ENCODE measurements around the gene SCN1A. TPM values are rescaled to one million over a fixed set of nuclear protein-coding genes. Genes with fewer than 3 reads are reported as not detected.
A peak's percentile ranks its signal among the peaks of the same experiment; 100 is the strongest.

Gene SCN1A
- polyA plus RNA-seq, 3 donors, result not detected

GRCh38 chr2:166074430-166074829 is 53.4 kb downstream of the SCN1A start:
- Mint-ChIP-seq H3K4me1 (no peaks in the 10 kb centered on the region), H3K36me3 (no peaks in the 10 kb centered on the region), H3K9me3 (no peaks in the 10 kb centered on the region), H3K4me3 (no peak overlapping the region), H3K27me3 (ENCODE audit: low read depth in 3 of 3) (peaks cover 0 to 5% (median 2%) of the 10 kb centered on the region in 3 donors), H3K27ac (no peak overlapping the region)
- Histone ChIP-seq H3K27ac (ENCODE audit: low read depth in 1 of 2, low read length in 2 of 2) (no peak overlapping the region), H3K4me1 (ENCODE audit: control insufficient read depth in 1 of 2, insufficient read depth in 2 of 2, low read length in 2 of 2) (no peaks in the 10 kb centered on the region), H4K20me1 (ENCODE audit: insufficient read depth, low read length) (no peaks in the 10 kb centered on the region), H3K9ac (ENCODE audit: insufficient read depth, low read length, poor library complexity, severe bottlenecking) (no peak overlapping the region), H3K27me3 (ENCODE audit: control insufficient read depth in 2 of 2, insufficient read depth in 2 of 2, low read length in 2 of 2) (no peaks in the 10 kb centered on the region), H2AFZ (ENCODE audit: insufficient read depth, low read depth, low read length, poor library complexity, severe bottlenecking) (no peak overlapping the region), H3K4me3 (replicated peaks in 1 of 3; ENCODE audit: low read depth in 2 of 3, low read length in 3 of 3) (no peak overlapping the region), H3K4me2 (replicated peaks; ENCODE audit: extremely low read depth, low read length, poor library complexity, severe bottlenecking) (no peak overlapping the region), H3K36me3 (replicated peaks in 1 of 2; ENCODE audit: control insufficient read depth in 1 of 2, insufficient read depth in 2 of 2, low read length in 2 of 2) (no peaks in the 10 kb centered on the region), H3K79me2 (ENCODE audit: insufficient read depth, low read length) (no peaks in the 10 kb centered on the region), H3K9me3 (replicated peaks in 1 of 2; ENCODE audit: control insufficient read depth in 1 of 2, insufficient read depth in 1 of 2, low read length in 2 of 2) (no peaks in the 10 kb centered on the region)
- no peak for TF ChIP-seq CTCF (IDR thresholded peaks at IDR 0.05)
- intact Hi-C loops (cut with micrococcal nuclease), result no loop called here
- no CpG with 5 or more reads among the region's 2 CpGs for WGBS (ENCODE audit: insufficient coverage)
- no peak for DNase-seq

- no peak overlapping the region for H3K4me3 Mint-ChIP-seq
- Histone ChIP-seq H3K9me3 (replicated peaks in 1 of 2; ENCODE audit: control insufficient read depth in 1 of 2, insufficient read depth in 1 of 2, low read length in 2 of 2) (no peaks in the 10 kb centered on the region), H2AFZ (ENCODE audit: insufficient read depth, low read depth, low read length, poor library complexity, severe bottlenecking) (peak overlapping the region; percentile 15), H3K27me3 (ENCODE audit: control insufficient read depth in 2 of 2, insufficient read depth in 2 of 2, low read length in 2 of 2) (no peaks in the 10 kb centered on the region), H3K4me1 (ENCODE audit: control insufficient read depth in 1 of 2, insufficient read depth in 2 of 2, low read length in 2 of 2) (no peaks in the 10 kb centered on the region), H3K27ac (ENCODE audit: low read depth in 1 of 2, low read length in 2 of 2) (no peak overlapping the region), H3K9ac (ENCODE audit: insufficient read depth, low read length, poor library complexity, severe bottlenecking) (no peak overlapping the region), H3K4me2 (replicated peaks; ENCODE audit: extremely low read depth, low read length, poor library complexity, severe bottlenecking) (no peak overlapping the region), H3K36me3 (replicated peaks in 1 of 2; ENCODE audit: control insufficient read depth in 1 of 2, insufficient read depth in 2 of 2, low read length in 2 of 2) (no peaks in the 10 kb centered on the region), H3K79me2 (ENCODE audit: insufficient read depth, low read length) (no peaks in the 10 kb centered on the region), H3K4me3 (replicated peaks in 1 of 3; ENCODE audit: low read depth in 2 of 3, low read length in 3 of 3) (no peak overlapping the region), H4K20me1 (ENCODE audit: insufficient read depth, low read length) (no peaks in the 10 kb centered on the region)
- no peaks in the 10 kb centered on the region for H3K36me3 Mint-ChIP-seq
- no peaks in the 10 kb centered on the region for H3K4me1 Mint-ChIP-seq
- no peak for DNase-seq
- H3K27me3 Mint-ChIP-seq (ENCODE audit: low read depth in 3 of 3), result peaks cover 0 to 3% (median 2%) of the 10 kb centered on the region in 3 donors
- no peaks in the 10 kb centered on the region for H3K9me3 Mint-ChIP-seq
- intact Hi-C loops (cut with micrococcal nuclease), result no loop called here
- WGBS (ENCODE audit: insufficient coverage), result no CpG with 5 or more reads among the region's 2 CpGs
- no peak overlapping the region for H3K27ac Mint-ChIP-seq
- TF ChIP-seq CTCF (IDR thresholded peaks at IDR 0.05), result no peak
These were observed 53.8 kb downstream of the SCN1A start for GRCh38 chr2:166074011-166074410.

Measured in CD14-positive monocyte (primary cell).